ENCODE data around the gene INPP4B.

The INPP4B gene

GRCh38 chr4:142243255-142243654 is 602.8 kb downstream of the INPP4B start:
- H3K27me3 ChIP-seq (ENCODE audit: insufficient read depth, low read length): no peaks in the 10 kb centered on the region
- no peaks in the 10 kb centered on the region for H3K9me3 ChIP-seq (ENCODE audit: low read length)
- H3K4me3 ChIP-seq (ENCODE audit: low read length): no peak overlapping the region
- H3K4me1 ChIP-seq (ENCODE audit: insufficient read depth, low read length): no peaks in the 10 kb centered on the region
- H3K36me3 ChIP-seq (ENCODE audit: insufficient read depth, low read length): no peaks in the 10 kb centered on the region
- H2AFZ ChIP-seq (ENCODE audit: low read depth, low read length): no peak overlapping the region

DNA sequence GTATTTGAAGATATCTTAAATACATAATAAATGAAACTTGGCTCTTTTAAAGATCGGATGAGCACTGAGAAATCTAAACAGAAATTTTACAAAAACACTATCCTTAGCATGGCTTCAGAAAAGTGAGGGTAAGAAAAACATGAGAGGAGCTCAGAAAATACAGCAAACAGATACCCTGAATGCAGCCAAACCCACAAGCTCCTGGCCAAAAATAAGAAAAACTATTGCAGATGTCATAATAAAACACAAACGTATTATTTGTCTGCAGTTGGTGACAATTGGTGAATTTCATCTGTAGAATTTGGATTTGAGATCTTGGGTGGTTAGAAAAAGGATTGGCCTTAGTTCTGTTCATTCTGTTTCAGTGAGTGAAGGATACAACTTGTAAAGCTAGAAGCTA is 603.9 kb downstream of the INPP4B start:
- H3K27me3 ChIP-seq (ENCODE audit: insufficient read depth, low read length): no peaks in the 10 kb centered on the region
- H2AFZ ChIP-seq (ENCODE audit: low read depth, low read length): no peak overlapping the region
- no peak overlapping the region for H3K4me3 ChIP-seq (ENCODE audit: low read length)
- H3K9me3 ChIP-seq (ENCODE audit: low read length): no peaks in the 10 kb centered on the region
- H3K4me1 ChIP-seq (ENCODE audit: insufficient read depth, low read length): no peaks in the 10 kb centered on the region
- no peaks in the 10 kb centered on the region for H3K36me3 ChIP-seq (ENCODE audit: insufficient read depth, low read length)

DNA sequence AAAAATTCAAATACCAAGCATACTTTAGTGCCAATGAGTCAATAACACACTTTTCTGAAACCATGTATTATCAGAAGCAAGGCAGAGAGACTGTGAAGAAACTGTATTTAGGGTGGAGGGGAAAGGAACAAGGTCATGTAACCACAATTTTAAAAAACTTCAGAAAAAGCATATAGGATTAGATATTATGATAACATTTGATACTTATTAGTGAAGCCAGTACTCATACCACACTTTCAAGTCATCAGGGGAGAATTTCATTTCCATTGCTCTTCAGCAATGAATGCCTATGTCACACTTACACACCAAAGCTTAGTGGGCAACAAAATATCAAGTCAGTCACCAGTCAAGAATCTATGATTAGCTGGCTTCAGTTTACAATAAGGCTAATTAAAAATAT is 607.5 kb downstream of the INPP4B start:
- no peaks in the 10 kb centered on the region for H3K27me3 ChIP-seq (ENCODE audit: insufficient read depth, low read length)
- no peak overlapping the region for H2AFZ ChIP-seq (ENCODE audit: low read depth, low read length)
- H3K4me3 ChIP-seq (ENCODE audit: low read length): no peak overlapping the region
- no peaks in the 10 kb centered on the region for H3K9me3 ChIP-seq (ENCODE audit: low read length)
- H3K36me3 ChIP-seq (ENCODE audit: insufficient read depth, low read length): no peaks in the 10 kb centered on the region
- no peaks in the 10 kb centered on the region for H3K4me1 ChIP-seq (ENCODE audit: insufficient read depth, low read length)

DNA sequence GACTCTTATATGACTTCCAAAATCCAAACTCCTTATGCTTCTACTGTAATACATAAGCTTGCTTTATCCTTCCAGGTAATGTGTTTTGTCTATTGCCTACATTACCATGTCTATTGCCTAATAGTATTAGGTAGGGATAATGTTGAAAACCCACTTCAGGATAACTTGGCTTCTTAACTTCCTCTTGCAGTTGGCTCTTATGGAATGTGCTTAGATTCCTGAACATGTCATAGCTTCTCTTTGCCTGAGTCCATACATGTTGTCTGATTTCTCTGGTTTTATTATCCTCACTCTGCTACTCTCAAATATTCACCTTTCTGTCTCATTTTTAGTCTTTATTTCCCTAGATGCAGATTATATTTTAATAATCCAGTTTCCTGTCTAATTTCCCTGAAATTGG is 609.8 kb downstream of the INPP4B start:
- Histone ChIP-seq H3K4me1 (ENCODE audit: insufficient read depth, low read length) (no peaks in the 10 kb centered on the region), H2AFZ (ENCODE audit: low read depth, low read length) (no peak overlapping the region), H3K9me3 (ENCODE audit: low read length) (no peaks in the 10 kb centered on the region), H3K4me3 (ENCODE audit: low read length) (no peak overlapping the region), H3K36me3 (ENCODE audit: insufficient read depth, low read length) (no peaks in the 10 kb centered on the region), H3K27me3 (ENCODE audit: insufficient read depth, low read length) (no peaks in the 10 kb centered on the region)

DNA sequence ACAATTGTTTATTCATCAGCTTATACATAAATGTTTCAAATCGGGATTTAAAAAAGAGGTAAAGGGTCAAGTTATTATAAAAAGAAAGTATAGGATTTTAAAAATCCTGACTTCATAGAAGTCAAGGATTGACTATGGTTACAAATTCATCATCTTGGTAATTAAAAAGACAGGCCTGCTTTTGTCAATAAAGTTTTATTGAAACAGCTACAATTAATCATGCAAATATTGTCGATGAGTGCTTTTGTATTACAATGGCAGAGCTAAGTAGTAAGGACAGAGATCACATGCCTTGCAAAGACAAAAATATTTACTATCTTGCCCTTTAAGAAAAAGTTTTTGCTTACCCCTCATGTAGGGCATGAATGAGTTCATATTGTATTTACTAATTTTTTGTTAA is 614.3 kb downstream of the INPP4B start:
- no peak overlapping the region for H3K4me3 ChIP-seq (ENCODE audit: low read length)
- no peak overlapping the region for H2AFZ ChIP-seq (ENCODE audit: low read depth, low read length)
- H3K9me3 ChIP-seq (ENCODE audit: low read length): no peaks in the 10 kb centered on the region
- H3K36me3 ChIP-seq (ENCODE audit: insufficient read depth, low read length): no peaks in the 10 kb centered on the region
- H3K27me3 ChIP-seq (ENCODE audit: insufficient read depth, low read length): no peaks in the 10 kb centered on the region
- no peaks in the 10 kb centered on the region for H3K4me1 ChIP-seq (ENCODE audit: insufficient read depth, low read length)

GRCh38 chr4:142230991-142231390 is 615.1 kb downstream of the INPP4B start:
- no peaks in the 10 kb centered on the region for H3K36me3 ChIP-seq (ENCODE audit: insufficient read depth, low read length)
- no peak overlapping the region for H3K4me3 ChIP-seq (ENCODE audit: low read length)
- H3K9me3 ChIP-seq (ENCODE audit: low read length): no peaks in the 10 kb centered on the region
- no peaks in the 10 kb centered on the region for H3K4me1 ChIP-seq (ENCODE audit: insufficient read depth, low read length)
- no peaks in the 10 kb centered on the region for H3K27me3 ChIP-seq (ENCODE audit: insufficient read depth, low read length)
- H2AFZ ChIP-seq (ENCODE audit: low read depth, low read length): no peak overlapping the region

- Histone ChIP-seq H3K9me3 (ENCODE audit: low read length) (no peaks in the 10 kb centered on the region), H3K36me3 (ENCODE audit: insufficient read depth, low read length) (no peaks in the 10 kb centered on the region), H3K4me1 (ENCODE audit: insufficient read depth, low read length) (no peaks in the 10 kb centered on the region), H3K4me3 (ENCODE audit: low read length) (no peak overlapping the region), H2AFZ (ENCODE audit: low read depth, low read length) (no peak overlapping the region), H3K27me3 (ENCODE audit: insufficient read depth, low read length) (no peaks in the 10 kb centered on the region)
Measured at GRCh38 chr4:142226014-142226413, 620.1 kb downstream of the INPP4B start.

DNA sequence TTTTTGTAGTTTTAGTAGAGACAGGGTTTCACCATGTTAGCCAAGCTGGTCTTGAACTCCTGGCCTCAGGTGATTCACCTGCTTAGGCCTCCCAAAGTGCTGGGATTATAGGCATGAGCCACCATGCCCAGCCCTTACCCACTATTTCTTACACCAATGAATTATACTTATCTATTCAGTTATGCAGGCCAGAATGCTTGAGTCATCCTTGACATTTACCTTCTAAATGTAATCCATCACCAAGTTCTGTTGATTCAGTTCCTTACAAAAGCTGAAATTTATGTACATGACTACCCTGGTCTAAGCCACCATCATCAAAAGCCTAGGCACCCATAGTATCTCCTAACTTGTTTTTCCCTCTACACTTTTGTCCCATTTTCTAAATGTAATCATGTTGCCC is 624.0 kb downstream of the INPP4B start:
- H3K4me1 ChIP-seq (ENCODE audit: insufficient read depth, low read length): no peaks in the 10 kb centered on the region
- H3K9me3 ChIP-seq (ENCODE audit: low read length): no peaks in the 10 kb centered on the region
- no peak overlapping the region for H2AFZ ChIP-seq (ENCODE audit: low read depth, low read length)
- no peaks in the 10 kb centered on the region for H3K27me3 ChIP-seq (ENCODE audit: insufficient read depth, low read length)
- H3K36me3 ChIP-seq (ENCODE audit: insufficient read depth, low read length): no peaks in the 10 kb centered on the region
- H3K4me3 ChIP-seq (ENCODE audit: low read length): no peak overlapping the region

DNA sequence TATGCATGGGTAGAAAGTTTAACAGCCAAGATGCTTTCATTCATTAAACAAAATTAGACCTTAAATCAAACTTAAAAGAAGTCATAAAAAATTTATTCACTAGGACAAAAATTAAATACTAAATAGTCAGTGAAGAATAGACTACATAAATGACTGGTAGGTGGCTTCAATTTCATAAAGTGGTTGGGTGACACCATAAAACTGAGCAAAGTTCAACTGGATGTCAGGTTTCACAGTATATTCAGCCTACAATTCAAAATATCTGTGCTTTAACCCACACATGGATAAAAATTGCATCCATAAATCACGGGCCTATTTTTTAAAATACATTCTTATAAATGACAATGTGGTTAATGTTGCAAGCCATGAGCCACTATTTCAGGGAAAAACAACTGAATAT is 627.4 kb downstream of the INPP4B start:
- Histone ChIP-seq H3K36me3 (ENCODE audit: insufficient read depth, low read length) (no peaks in the 10 kb centered on the region), H3K4me1 (ENCODE audit: insufficient read depth, low read length) (no peaks in the 10 kb centered on the region), H2AFZ (ENCODE audit: low read depth, low read length) (no peak overlapping the region), H3K9me3 (ENCODE audit: low read length) (no peaks in the 10 kb centered on the region), H3K4me3 (ENCODE audit: low read length) (no peak overlapping the region), H3K27me3 (ENCODE audit: insufficient read depth, low read length) (no peaks in the 10 kb centered on the region)

- Histone ChIP-seq H3K27me3 (ENCODE audit: insufficient read depth, low read length) (no peaks in the 10 kb centered on the region), H3K4me1 (ENCODE audit: insufficient read depth, low read length) (peaks cover 4% of the 10 kb centered on the region), H3K36me3 (ENCODE audit: insufficient read depth, low read length) (no peaks in the 10 kb centered on the region), H3K9me3 (ENCODE audit: low read length) (no peaks in the 10 kb centered on the region), H2AFZ (ENCODE audit: low read depth, low read length) (no peak overlapping the region), H3K4me3 (ENCODE audit: low read length) (no peak overlapping the region)
Measured at GRCh38 chr4:142211444-142211843, 634.7 kb downstream of the INPP4B start.

GRCh38 chr4:142203505-142203904 is 642.6 kb downstream of the INPP4B start:
- no peak overlapping the region for H2AFZ ChIP-seq (ENCODE audit: low read depth, low read length)

DNA sequence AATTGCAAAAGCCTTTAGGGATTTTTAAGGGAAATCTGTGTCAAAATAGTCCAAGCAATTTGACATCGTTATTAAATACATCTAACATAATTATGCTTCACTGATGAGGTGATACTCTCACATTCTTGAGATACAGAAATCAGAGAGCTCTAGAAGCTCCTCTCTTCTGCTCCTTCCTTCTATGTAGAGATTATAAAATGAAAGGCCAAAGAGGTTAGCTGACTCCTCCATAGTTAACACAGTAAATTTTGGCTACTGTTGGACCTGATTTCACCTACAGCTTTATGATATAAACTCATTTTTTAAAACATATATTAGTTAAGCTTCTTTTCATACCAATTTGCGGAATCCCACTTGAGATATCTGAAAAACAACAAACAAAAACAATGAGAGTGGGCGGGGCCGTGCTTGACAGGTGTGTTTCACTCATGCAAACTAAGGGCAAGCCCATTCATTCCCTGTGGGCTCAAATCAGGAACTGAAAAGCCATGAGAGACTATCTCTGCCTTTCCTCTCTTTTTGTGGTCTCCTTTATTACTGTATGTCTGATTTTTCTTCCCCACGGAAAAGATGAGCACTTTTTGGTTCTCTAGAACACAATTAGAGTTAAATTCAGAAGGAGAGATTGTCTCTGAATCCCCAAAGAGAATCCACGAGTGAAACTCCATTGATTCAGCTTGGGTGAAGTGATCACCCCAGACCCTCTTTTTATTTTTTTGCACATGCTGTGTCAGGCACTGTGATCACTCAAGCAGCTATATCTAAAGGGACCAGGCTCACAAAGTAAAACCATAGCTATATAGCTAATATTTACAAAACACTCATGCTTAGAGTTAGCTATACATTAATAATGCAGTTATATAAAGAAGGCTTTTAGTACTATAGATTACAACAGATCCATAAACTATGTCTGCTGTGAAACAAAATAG is 643.4 kb downstream of the INPP4B start:
- H3K4me1 ChIP-seq (ENCODE audit: insufficient read depth, low read length): no peaks in the 10 kb centered on the region
- no peaks in the 10 kb centered on the region for H3K27me3 ChIP-seq (ENCODE audit: insufficient read depth, low read length)
- H3K9me3 ChIP-seq (ENCODE audit: low read length): no peaks in the 10 kb centered on the region
- H3K36me3 ChIP-seq (ENCODE audit: insufficient read depth, low read length): no peaks in the 10 kb centered on the region
- no peak overlapping the region for H2AFZ ChIP-seq (ENCODE audit: low read depth, low read length)
- H3K4me3 ChIP-seq (ENCODE audit: low read length): no peak overlapping the region

More at GRCh38 chr4:142203505-142203904, 642.6 kb downstream of the INPP4B start:
- Histone ChIP-seq H3K27me3 (ENCODE audit: insufficient read depth, low read length) (no peaks in the 10 kb centered on the region), H3K4me1 (ENCODE audit: insufficient read depth, low read length) (no peaks in the 10 kb centered on the region), H3K9me3 (ENCODE audit: low read length) (no peaks in the 10 kb centered on the region), H3K4me3 (ENCODE audit: low read length) (no peak overlapping the region), H3K36me3 (ENCODE audit: insufficient read depth, low read length) (no peaks in the 10 kb centered on the region)

DNA sequence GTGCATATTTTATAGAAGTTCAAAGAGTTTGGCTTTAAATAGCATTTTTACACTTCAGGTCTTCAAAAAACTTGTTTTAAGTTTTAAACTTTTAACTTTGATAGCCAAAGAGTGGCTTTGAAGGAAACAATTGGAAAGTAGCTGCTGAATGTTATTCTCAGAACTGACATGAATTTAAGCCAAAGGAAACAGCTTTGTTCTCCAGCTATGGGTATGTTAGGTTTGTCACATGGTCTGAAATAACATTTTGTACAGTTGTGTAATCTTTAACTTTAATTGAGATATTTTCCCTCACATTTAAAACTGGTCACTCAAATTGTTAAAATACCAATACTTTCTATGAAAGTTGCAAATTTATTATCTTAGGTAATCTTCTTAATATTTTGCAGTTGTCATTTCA is 645.1 kb downstream of the INPP4B start:
- H3K4me3 ChIP-seq (ENCODE audit: low read length): no peak overlapping the region
- no peaks in the 10 kb centered on the region for H3K4me1 ChIP-seq (ENCODE audit: insufficient read depth, low read length)
- no peak overlapping the region for H2AFZ ChIP-seq (ENCODE audit: low read depth, low read length)
- no peaks in the 10 kb centered on the region for H3K9me3 ChIP-seq (ENCODE audit: low read length)
- no peaks in the 10 kb centered on the region for H3K27me3 ChIP-seq (ENCODE audit: insufficient read depth, low read length)
- H3K36me3 ChIP-seq (ENCODE audit: insufficient read depth, low read length): no peaks in the 10 kb centered on the region

- H3K9me3 ChIP-seq (ENCODE audit: low read length): no peaks in the 10 kb centered on the region
Measured at GRCh38 chr4:142194905-142195304, 651.2 kb downstream of the INPP4B start.

More at GRCh38 chr4:142194905-142195304, 651.2 kb downstream of the INPP4B start:
- Histone ChIP-seq H3K4me1 (ENCODE audit: insufficient read depth, low read length) (peaks cover 4% of the 10 kb centered on the region), H2AFZ (ENCODE audit: low read depth, low read length) (no peak overlapping the region), H3K27me3 (ENCODE audit: insufficient read depth, low read length) (no peaks in the 10 kb centered on the region), H3K4me3 (ENCODE audit: low read length) (no peak overlapping the region), H3K36me3 (ENCODE audit: insufficient read depth, low read length) (no peaks in the 10 kb centered on the region)
